ENCODE measurements around the gene PROM1.

The PROM1 gene

DNA sequence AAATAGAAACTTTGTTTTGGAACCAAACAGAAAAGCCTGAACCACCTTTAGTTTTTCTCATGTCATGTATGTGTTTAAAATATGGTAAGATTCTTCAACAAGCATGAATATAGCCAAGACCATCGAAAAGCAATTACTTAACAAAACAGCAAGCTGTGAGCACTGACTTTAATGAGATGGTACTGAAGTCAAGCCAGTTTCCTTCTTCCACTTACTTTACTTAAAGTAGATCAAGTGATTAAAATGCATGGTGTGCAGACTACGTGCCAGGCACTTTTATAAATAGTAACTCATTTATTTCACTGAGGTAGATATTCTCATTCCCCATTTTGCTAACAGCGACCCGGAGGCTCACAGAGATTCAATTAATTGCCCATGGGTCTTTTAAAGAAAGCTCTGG lies 74.7 kb downstream of the PROM1 start:
- Histone ChIP-seq H3K9ac (ENCODE audit: low read length) (no peak overlapping the region), H2AFZ (ENCODE audit: low read length) (no peak overlapping the region), H3K27me3 (ENCODE audit: insufficient read depth, low read length) (no peaks in the 10 kb centered on the region), H4K20me1 (ENCODE audit: insufficient read depth, low read length) (no peaks in the 10 kb centered on the region), H3F3A (ENCODE audit: insufficient read depth, low read length) (no peaks in the 10 kb centered on the region), H3K4me1 (ENCODE audit: insufficient read depth, low read length, severe bottlenecking) (no peaks in the 10 kb centered on the region), H3K9me3 (ENCODE audit: low read length) (no peaks in the 10 kb centered on the region), H3K27ac (ENCODE audit: low read depth, low read length, poor library complexity, severe bottlenecking) (no peak overlapping the region), H3K4me3 (ENCODE audit: low read depth, low read length, poor library complexity, severe bottlenecking) (no peak overlapping the region), H3K9me2 (ENCODE audit: low read depth, low read length) (no peaks in the 10 kb centered on the region), H3K4me2 (ENCODE audit: low read length) (no peak overlapping the region), H3K36me3 (ENCODE audit: insufficient read depth, low read length) (no peaks in the 10 kb centered on the region), H3K79me2 (ENCODE audit: insufficient read depth, low read length) (no peaks in the 10 kb centered on the region)
- no peak for TF ChIP-seq CTCF (IDR thresholded peaks at IDR 0.05; ENCODE audit: low read length)
- TF ChIP-seq EZH2 (IDR thresholded peaks at IDR 0.05; ENCODE audit: borderline replicate concordance, low read length) = no peak

DNA sequence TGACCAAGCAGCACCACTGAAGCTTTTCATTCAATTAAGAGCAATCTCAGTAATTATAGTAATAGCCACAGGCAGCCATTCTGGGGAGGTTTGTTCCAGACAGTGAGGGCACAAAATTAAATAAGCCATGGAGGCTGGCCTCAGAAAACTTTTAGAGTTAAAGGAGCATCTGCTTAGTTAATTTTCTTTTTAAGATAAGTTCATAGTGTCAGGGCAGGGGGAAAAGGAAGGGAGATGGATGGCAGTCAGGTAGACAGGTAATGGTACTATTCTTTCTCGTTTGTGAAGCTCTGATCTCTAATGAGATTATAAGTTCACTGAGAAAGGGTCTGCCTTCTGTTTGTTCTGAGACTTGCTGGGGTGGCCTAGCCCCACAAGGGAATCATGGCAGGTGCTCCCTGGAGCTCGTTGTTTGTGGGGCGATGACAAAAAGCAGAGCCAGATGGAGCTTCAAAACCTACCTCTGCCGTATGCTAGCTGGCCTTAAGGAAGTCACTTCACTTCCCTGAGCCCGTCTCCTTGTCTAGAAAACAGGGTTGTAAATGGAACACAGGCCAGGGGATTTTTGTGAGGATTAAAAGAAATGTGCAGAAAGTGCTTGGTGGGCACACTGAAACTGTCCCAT lies 76.2 kb downstream of the PROM1 start:
- no peaks in the 10 kb centered on the region for H3K79me2 ChIP-seq (ENCODE audit: insufficient read depth, low read length)
- H3K9ac ChIP-seq (ENCODE audit: low read length) = no peak overlapping the region
- no peaks in the 10 kb centered on the region for H3K4me1 ChIP-seq (ENCODE audit: insufficient read depth, low read length, severe bottlenecking)
- no peak overlapping the region for H2AFZ ChIP-seq (ENCODE audit: low read length)
- H3K9me2 ChIP-seq (ENCODE audit: low read depth, low read length) = no peaks in the 10 kb centered on the region
- no peak overlapping the region for H3K4me3 ChIP-seq (ENCODE audit: low read depth, low read length, poor library complexity, severe bottlenecking)
- no peaks in the 10 kb centered on the region for H3K36me3 ChIP-seq (ENCODE audit: insufficient read depth, low read length)
- no peaks in the 10 kb centered on the region for H3F3A ChIP-seq (ENCODE audit: insufficient read depth, low read length)
- H3K27ac ChIP-seq (ENCODE audit: low read depth, low read length, poor library complexity, severe bottlenecking) = no peak overlapping the region
- no peak overlapping the region for H3K4me2 ChIP-seq (ENCODE audit: low read length)
- no peaks in the 10 kb centered on the region for H4K20me1 ChIP-seq (ENCODE audit: insufficient read depth, low read length)
- TF ChIP-seq CTCF (IDR thresholded peaks at IDR 0.05; ENCODE audit: low read length) = no peak
- no peak for TF ChIP-seq EZH2 (IDR thresholded peaks at IDR 0.05; ENCODE audit: borderline replicate concordance, low read length)
- no peaks in the 10 kb centered on the region for H3K27me3 ChIP-seq (ENCODE audit: insufficient read depth, low read length)
- no peaks in the 10 kb centered on the region for H3K9me3 ChIP-seq (ENCODE audit: low read length)

- Histone ChIP-seq H3K9me2 (ENCODE audit: low read depth, low read length) (no peaks in the 10 kb centered on the region), H4K20me1 (ENCODE audit: insufficient read depth, low read length) (no peaks in the 10 kb centered on the region), H3K27ac (ENCODE audit: low read depth, low read length, poor library complexity, severe bottlenecking) (no peak overlapping the region), H3K79me2 (ENCODE audit: insufficient read depth, low read length) (no peaks in the 10 kb centered on the region), H3K4me2 (ENCODE audit: low read length) (no peak overlapping the region), H3K4me3 (ENCODE audit: low read depth, low read length, poor library complexity, severe bottlenecking) (no peak overlapping the region), H3K27me3 (ENCODE audit: insufficient read depth, low read length) (no peaks in the 10 kb centered on the region), H3F3A (ENCODE audit: insufficient read depth, low read length) (no peaks in the 10 kb centered on the region), H3K4me1 (ENCODE audit: insufficient read depth, low read length, severe bottlenecking) (no peaks in the 10 kb centered on the region), H3K9me3 (ENCODE audit: low read length) (no peaks in the 10 kb centered on the region), H3K9ac (ENCODE audit: low read length) (no peak overlapping the region), H3K36me3 (ENCODE audit: insufficient read depth, low read length) (no peaks in the 10 kb centered on the region), H2AFZ (ENCODE audit: low read length) (no peak overlapping the region)
- TF ChIP-seq CTCF (IDR thresholded peaks at IDR 0.05; ENCODE audit: low read length) = no peak
- no peak for TF ChIP-seq EZH2 (IDR thresholded peaks at IDR 0.05; ENCODE audit: borderline replicate concordance, low read length)
Observed at GRCh38 chr4:16006771-16007446, 76.9 kb downstream of the PROM1 start.

All from OCI-LY1 (cell line).